Tibial nerve (tissue), 3 donors: Measurements from ENCODE around the gene XAGE1A.
"Not testable (repeated sequence)": the region's sequence is repeated elsewhere in the genome, so short reads cannot be mapped to it uniquely, and the experiment has no call there.

Source experiments
- POLR2A ChIP-seq, 2 donors: fragments of 450-650 bp; IDR thresholded peaks; one replicate each; pipeline ENCODE4 v1.6.1; 2017; ENCODE audit warnings: antibody characterized with exemption in 2 of 2, mild to moderate bottlenecking in 2 of 2, moderate library complexity in 2 of 2
- TF ChIP-seq, protein P1 (sequence below), 5 experiments: fragments of 200-600 bp in 3 of 5; fragments of 450-650 bp in 2 of 5; sonication (generic) in 3 of 5; IDR thresholded peaks; one replicate each; pipeline ENCODE4 v1.5.1; 2016 to 2019; ENCODE audit warnings: antibody characterized with exemption in 5 of 5, mild to moderate bottlenecking in 3 of 5, moderate library complexity in 2 of 5

DNA sequence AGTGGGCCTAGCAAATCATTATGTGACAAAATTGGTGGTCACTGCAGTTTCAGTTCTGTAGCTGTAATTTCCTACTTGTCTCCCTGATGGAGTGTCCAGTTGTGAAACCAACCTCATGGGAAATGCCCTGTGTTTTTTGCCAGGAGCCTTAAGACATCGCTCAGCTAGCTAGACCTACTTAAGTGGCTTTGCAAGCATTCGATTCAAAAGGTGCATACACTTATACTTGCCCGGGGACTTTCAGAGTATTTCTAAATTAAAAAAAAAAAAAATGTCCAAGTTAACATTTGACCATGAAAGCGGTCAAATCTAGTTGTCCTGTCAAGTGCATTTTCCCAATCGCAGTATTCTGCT is 788 bp downstream of the XAGE1A start:
- TF ChIP-seq, protein P1, sequence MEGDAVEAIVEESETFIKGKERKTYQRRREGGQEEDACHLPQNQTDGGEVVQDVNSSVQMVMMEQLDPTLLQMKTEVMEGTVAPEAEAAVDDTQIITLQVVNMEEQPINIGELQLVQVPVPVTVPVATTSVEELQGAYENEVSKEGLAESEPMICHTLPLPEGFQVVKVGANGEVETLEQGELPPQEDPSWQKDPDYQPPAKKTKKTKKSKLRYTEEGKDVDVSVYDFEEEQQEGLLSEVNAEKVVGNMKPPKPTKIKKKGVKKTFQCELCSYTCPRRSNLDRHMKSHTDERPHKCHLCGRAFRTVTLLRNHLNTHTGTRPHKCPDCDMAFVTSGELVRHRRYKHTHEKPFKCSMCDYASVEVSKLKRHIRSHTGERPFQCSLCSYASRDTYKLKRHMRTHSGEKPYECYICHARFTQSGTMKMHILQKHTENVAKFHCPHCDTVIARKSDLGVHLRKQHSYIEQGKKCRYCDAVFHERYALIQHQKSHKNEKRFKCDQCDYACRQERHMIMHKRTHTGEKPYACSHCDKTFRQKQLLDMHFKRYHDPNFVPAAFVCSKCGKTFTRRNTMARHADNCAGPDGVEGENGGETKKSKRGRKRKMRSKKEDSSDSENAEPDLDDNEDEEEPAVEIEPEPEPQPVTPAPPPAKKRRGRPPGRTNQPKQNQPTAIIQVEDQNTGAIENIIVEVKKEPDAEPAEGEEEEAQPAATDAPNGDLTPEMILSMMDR (IDR thresholded peaks at IDR 0.05) = not testable (repeated sequence)
- not testable (repeated sequence) for TF ChIP-seq POLR2A (IDR thresholded peaks at IDR 0.05)
